Lung microvascular endothelial cell (primary cell): ENCODE measurements around the gene TDRD7. TPM values are rescaled to one million over a fixed set of nuclear protein-coding genes. Genes with fewer than 3 reads are reported as not detected.

Experiments
- DNase-seq, 2 donors: peaks; one replicate each; pipeline versions ENCODE4 v3.0.0 to v3.0.0-alpha.2; 2010; ENCODE audit warnings: low read depth in 2 of 2
- total RNA-seq: library from RNA; depleted of rRNA; stranded (reverse); fragments of >200 nt; gene quantifications from 2 replicates; pipeline ENCODE4 v1.2.1, GENCODE V29; 2014

Gene TDRD7
- total RNA-seq, 1 donor from 2014 or later: 11.3 TPM

DNA sequence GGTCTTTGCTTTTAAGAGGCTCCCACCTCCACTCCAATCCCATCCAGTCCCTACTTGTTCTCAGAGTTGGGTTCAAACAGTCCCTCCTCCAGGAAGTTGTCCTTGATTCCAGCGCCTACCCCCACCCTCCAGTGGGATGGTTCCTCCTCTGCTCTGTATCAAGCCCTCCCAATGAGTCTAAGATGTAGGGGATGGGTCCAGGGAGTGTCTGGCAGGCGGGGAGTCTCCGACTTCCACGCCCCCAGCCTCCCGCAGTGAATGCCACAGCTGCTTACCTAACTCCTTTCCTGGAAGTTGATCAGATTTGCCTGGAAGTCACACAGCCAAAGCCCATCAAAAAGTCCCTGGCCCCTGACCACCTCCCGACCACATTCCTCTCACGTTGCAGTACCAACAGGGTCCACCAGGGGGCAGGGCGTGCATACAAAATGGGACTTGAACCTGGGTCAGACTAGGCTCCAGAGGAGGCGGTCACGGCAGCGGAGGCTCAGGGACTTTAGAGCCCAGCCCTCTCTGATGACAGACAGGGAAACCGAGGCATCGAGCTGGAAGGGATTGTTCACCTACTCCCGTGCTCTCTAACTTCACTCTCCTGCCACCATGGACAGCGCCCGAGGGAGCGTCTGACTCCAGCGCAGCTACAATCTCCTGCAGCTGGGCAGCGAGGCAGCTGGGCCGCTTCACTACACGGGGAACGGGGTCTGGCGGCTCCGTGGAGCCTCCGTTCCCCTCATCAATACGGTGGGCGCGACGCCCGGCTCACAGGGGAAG lies 25.0 kb upstream of the TDRD7 start:
- DNase-seq: peak; percentile 69 to 79

DNA sequence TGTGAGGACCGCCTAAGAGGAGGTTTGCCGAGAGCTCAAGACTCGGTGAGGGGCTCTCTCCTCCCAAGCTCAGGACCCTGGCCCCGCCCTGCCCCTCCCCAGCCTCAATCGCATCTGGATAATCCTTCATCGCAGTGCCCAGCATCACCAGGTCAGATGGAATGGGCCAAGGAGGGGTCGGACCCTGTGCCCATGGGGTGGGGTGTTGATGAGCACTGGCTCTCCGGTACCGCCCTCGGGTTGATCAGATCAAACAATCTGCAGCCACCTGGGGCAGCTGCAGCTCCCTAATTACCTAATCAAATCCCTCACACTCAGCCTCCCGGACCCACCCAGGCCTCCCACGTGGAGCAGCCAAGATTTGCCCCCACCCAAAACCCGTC lies 24.4 kb upstream of the TDRD7 start:
- no peak for DNase-seq

DNA sequence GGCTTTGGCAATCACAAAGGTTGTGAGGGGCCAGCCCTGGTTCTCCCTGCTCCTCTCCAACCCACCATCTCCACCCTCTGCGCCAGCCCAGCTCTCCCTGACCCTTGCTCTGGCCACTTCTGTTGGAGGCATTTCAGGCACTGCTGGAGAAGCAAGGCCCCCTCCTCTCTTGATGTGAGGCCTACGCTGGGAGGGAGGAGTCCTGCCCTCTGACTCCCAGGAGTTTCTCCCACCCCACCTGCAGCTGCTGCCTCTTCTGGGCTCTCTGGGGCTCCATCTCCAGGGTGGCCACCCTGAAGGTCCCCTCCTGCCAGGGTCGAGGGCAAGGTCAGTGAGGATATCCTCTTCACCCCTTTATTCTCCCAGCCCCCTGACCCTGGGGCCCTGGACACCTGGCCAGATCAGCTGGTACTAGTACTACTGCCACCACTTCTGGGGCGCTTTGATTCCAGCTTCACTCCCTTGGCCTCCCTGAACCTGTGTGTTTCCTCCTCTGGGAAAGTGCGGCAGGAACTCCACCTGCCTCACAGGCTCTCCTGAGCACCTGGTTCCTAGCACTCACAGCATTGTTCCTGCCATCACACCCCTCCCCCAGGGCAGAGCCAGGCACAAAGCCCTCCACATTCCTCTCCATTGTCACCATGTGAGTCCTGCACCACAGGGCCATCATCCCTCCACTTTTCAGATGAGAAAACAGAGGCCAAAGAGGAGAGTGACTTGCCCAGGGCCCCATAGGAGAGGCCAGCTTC lies 23.8 kb upstream of the TDRD7 start:
- no peak for DNase-seq

DNA sequence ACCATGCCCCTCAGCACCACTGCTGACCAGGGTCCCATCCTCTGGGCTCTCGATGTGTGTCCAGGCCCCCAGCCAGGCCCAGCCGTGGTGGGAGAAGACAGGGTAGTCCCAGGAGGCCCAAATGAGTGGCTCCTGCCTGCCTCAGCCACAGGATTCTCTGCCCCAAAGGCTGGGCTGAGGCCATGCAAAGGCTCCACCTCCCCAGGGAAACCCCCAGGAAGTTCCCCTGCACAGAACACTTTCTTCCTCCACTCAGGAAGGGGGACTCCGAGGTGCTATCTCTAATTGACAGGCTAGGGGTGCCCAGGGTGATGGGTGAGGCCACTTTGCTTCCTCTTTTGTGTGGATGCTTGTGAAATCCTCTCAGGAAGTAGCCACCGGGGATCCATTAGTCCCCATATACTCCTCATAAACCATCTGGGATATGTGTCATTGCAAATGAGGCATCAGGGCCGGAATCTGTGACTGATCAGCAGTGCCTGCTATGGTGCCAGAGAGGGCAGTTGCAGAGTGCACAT lies 23.1 kb upstream of the TDRD7 start:
- no peak for DNase-seq

DNA sequence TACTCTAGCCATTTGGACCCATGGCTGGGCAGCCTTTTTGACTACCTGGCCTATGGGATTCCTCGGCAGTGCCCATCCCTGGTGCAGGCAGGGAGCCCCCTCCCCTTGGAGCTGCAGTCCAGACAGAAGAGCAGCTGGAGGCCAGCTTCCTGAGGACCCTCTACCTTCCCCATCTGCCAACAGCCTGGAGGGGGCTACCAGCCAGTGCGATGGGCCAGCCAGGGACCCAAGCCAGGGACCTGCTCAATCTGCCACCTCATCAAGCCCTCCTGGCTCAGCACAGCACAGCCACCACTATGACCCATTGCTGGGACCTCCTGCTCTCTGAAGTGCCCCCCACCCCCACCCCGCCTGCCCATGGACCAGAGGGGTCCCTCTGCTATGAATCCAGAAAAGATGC lies 22.6 kb upstream of the TDRD7 start:
- DNase-seq: no peak

DNA sequence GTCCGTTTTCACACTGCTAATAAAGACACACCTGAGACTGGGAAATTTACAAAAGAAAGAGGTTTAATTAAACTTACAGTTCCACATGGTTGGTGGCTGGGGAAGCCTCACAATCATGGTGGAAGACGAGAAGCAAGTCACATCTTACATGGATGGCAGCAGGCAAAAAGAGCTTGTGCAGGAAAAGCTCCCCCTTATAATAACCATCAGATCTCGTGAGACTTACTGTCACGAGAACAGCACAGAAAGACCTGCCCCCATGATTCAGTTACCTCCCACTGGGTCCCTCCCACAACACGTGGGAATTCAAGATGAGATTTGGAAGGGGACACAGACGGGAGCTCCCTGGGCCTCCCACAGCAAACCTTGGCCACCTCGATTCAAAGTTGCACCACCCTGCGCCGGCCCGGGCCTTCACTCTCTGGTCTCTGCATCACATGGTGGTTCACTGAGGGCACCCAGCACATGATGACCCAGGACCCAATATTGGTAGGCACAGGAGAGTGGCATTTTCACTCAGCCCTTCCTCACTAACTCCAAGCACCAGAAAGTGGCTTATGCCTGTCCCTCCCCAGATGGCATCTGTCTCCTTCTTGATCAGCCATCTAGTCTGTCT lies 21.0 kb upstream of the TDRD7 start:
- DNase-seq: no peak

DNA sequence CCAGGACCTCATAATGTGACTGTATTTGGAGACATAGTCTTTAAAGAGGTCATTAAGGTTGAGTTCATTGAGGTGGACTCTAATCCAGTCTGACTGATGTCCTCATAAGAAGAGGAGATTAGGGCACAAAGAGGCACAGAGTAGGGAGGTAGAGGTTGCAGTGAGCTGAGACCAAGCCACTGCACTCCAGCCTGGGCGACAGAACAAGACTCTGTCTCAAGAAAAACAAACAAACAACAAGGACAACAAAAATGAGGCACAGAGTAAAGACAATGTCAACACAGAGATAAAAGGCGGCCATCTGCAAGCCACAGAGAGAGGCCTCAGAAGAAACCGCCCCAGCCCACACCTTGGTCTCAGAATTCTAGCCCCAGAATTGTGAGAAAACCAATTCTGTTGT lies 17.0 kb upstream of the TDRD7 start:
- no peak for DNase-seq

DNA sequence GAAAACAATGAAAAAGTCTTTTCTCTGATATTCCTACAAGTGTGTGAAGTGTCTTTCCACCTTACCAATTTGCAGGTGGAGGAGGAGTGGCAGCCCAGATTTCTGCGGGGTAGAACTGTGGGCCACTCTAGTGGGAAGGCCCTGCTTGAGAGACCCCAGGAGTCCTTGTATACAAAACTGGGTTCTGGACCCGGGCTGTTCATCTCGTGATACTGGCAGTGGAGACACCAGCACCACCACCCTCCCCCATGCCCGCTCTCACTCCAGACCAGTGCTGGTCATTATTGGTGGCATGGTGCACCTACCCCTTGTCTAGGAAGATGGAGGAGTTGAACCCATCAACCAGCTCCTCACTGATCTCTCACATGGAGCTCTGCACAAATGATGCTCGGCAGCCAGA lies 16.2 kb upstream of the TDRD7 start:
- no peak for DNase-seq

DNA sequence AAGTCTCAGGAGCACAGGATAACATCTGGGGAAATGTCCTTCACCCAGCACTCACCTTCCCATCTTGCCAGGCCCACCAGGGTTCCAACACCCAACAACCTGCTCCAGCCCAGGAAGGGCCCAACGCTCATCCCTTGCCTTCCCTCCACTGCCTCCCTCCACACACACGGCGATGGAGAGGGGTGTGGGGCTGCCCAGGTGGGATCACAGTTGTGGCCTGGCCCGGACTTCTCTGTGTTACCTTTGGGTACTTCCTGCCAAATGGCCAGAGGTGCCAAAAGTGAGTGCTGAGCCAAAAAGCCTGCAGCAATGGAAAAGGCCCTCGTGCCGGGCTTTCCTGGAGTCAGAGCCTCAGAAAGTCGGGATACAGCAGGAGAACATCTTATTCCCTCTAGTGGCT lies 15.6 kb upstream of the TDRD7 start:
- DNase-seq: no peak

DNA sequence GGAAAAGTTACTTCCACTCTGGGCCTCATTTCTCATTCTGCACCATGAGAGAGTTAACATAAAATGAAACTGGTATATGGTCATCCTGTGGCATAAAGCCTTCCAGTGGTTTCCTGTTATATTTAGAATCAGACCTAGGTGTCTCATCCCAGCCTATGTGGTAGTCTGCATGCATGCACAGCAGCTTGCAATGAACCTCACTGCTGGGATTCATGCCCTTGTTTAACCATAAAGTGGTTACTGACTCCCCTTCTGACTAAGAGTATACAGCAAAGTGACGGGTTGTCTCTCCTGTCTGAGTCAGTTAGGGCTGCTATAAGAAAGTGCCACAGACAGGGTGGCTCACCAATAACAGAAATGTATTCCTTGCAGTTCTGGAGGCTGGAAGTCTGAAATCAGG lies 14.7 kb upstream of the TDRD7 start:
- DNase-seq: no peak

DNA sequence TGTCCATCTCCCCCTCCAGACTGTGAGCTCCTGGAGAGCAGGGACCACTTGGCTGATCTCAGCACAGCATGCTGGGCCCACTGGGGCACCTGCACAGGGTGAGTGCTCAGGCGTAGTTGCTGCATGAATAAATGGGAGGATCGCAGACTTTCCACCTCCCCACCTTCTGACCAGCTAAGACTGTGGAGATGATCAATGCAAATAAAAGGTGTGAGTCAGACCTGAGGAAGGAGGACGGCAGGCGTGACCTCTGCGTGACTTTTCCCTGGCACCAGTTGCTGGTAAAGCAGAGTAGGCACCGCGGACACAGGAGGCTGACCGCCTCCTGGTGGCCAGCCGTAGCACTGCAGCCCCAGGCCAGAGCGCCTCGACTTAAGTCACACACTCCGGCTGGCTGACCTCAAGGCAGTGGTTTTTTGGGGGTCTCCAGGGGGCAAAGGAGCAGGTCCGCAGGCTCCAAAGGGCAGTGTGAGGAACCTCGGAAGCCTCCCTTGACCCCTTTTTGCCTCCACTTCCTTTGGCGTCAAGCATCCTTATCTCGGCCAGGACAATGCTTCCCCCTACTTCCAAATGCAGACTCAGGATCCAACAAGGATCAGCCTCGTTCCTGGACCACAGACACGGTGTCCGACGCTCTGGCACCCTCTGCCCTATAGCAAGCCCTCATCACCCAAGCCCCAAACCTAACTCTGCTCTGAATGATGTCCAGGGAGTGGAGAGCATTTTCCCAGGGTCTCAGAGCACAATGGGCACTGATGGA lies 12.7 kb upstream of the TDRD7 start:
- DNase-seq: peak; percentile 81 to 85

DNA sequence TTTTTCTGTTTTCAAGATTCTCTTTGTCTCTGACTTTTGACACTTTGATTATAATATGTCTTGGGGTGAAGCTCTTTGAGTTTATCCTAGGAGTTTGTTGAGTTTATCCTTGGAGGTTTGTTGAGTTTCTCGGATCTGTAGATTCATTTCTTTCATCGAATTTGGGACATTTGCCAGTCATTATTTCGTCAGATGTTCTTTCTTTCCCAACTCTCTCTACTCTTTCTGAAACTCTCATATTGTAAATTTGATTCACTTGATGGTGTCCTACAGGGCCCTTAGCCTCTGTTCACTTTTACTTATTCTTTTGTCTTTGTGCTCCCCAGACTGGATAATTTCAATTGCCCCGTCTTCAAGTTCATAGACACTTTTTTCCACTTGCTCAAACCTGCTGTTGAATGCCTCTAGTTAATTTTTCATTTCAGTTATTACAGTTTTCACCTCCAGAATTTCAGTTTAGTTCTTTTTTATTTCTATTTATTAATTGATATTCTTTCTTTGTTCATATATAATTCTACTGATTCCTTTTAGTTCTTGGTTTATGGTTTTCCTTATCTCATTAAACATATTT lies 8.1 kb upstream of the TDRD7 start:
- no peak for DNase-seq

DNA sequence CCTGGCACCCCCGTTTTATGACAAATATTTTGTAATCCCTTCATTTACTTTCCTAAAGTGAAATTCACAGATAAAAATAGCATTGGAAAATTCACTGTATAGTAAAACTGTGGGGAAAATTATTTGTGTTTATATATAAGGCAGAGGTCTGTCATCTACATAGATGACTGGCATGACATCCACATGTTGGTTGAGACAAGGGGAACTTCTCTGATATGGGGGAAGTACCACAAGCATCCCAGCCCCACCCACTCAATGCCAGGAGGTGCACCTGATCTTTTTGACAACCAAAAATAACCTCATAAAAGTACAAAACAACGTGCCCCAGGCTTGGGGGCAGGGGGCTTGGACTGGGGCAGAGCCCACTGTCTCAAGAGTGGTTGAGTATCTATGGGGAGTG lies 6.3 kb upstream of the TDRD7 start:
- DNase-seq: no peak

DNA sequence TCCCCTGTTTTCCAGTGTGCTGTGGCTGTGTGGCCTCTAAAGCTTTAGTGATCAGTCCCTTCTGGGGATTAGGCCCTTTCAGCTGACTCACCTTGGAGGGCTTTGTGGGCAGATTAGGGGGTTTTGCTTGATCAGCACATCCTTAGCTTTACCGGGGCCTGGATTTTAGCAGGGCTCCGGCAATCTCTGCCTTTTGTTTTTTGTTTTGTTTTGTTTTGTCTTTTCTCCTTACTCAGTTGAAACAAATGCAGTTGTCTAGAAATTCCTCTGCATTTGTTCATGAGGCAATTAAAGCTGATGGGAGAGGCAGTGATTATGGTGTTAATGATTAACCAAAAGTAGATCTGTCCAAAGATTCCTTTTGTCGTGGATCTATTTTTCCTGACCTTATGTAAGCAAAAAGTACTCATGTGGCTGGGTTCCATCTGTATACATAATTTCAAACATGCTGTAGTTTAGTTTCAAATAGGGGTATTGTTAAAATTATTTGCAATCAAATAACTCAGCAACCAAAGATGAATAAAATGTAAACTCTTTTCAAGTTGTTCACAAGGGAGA lies 5.2 kb upstream of the TDRD7 start:
- no peak for DNase-seq

DNA sequence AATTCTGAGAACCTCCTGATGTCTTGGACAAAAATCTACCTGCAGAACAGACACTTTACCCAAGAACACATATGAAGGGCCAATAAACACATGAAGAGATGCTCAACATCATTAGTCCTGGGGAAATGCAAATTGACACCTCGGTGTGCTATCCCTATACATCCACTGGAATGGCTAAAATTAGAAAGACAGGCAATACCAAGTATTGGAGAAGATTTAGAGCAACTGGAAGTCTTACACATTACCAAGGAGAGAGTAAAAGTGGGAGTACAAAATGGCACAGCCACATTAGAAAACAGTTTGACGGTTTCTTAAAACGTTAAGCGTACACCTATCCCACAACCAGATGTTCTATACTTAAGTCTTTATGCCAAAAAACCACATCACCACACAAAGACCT lies 3.3 kb upstream of the TDRD7 start:
- no peak for DNase-seq

DNA sequence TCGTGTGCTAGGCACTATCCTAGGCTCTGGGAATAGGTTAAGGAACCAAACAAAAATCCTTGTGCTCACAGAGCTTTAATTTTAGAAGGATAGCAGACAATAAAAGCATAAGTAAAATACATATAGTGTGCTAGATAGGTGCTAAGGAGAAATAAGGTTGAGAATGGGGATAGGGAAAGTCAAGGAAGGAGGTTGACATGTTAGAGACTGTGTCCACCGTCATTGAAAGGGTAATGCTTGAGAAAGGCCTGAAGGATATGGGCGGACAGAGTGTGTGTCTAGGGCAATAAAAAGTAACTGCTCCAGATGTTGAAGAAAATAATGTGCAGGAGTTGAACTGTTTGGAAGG lies 482 bp upstream of the TDRD7 start:
- no peak for DNase-seq

DNA sequence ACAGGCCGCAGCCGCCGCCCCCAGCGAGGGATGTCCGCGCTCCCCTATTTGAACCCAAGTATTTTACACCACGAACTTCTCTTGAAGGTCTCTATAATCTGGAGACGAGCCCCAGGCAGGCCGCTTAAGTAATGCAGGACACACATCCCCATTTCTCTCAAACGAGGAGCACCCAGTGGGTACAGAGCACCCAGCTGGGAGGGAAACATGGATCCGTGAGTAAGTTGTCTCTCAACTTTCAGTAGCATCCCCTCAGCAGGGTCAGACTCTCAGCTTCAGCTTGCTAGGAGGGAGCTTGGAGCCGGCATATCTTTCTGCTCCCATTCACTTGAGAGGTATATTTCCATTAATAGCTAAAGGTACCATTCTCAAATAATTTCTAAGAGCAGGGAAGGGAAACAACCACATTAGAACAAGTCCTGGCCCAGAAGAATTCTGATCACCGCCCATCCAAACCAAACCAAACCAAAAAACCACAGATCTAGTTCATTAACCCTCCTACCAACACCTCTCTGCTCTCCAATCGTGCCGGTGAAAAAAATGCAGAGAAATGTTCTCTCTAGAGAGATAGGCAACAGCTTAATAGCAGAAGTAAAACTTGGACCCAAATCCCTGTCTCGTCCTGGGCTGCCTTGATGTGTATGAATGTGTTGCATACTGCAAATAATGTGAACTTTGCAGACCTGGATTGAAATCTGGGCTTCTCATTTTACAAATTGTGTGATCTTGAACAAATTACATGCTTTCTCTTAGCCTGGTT lies 910 bp downstream of the TDRD7 start:
- DNase-seq: peak in 1 of 2 donors; percentile 26

DNA sequence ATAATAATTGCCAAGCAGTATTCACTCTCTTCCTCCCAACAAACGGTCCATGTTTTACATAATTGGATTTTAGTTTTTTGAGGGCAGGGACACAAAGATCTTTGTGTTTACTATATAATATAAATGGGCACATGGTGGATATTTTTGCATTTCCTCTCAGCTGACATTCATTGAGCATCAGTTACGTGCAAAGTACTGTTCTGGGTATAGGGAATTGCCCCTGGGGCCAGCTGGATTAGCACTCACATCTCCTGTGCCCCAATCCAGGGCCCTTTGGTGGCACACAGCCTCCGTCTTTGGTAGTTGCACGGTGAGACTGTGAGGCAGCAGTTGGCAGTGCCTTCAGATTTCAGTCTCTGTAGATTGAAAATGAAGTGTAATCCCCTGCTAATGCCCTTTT lies 1.6 kb downstream of the TDRD7 start:
- no peak for DNase-seq

DNA sequence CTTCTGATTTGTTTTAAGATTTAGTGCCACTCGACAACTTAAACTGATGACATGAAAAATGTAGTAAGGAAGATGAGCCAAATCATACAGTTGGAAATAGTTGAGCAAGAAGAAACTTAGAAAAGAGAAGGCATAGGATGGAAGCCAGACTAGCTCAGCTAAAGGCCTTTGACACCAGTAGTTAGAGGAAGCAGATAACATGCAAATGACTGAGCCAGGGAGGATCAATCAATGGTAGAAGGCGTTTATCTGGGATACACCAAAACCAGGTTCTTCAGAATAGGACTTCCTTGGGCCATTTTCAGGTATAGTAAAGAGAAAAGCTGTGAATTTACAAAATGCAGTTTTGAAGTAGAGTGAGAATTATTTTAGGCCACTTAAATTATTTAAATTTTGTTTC lies 3.2 kb downstream of the TDRD7 start:
- no peak for DNase-seq

DNA sequence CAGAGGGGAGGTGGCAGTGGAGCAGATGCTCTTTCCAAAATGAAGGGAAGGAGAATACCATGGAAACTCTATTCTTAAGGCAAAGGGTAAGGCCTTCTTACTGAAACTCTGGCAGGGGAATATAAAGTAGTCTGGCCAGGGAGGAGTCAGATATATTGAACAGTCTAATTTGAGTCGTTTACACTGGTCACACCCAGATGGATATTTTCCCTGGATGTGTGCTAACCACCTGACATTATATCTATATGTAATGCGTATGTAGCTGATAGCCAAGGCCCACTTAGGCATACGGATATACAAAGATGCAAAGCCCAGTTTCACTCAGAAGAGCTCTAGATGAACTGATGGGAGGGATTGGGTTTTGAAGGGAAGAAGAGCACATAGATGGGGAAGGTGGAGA lies 7.0 kb downstream of the TDRD7 start:
- no peak for DNase-seq
